ENCODE results near the gene MUC2. TPM values are rescaled to one million over a fixed set of nuclear protein-coding genes. Genes with fewer than 3 reads are reported as not detected.

The MUC2 gene
- total and polyA plus RNA-seq, 2 of the 4 experiments (the other 2 are of a cell fraction): not detected

DNA sequence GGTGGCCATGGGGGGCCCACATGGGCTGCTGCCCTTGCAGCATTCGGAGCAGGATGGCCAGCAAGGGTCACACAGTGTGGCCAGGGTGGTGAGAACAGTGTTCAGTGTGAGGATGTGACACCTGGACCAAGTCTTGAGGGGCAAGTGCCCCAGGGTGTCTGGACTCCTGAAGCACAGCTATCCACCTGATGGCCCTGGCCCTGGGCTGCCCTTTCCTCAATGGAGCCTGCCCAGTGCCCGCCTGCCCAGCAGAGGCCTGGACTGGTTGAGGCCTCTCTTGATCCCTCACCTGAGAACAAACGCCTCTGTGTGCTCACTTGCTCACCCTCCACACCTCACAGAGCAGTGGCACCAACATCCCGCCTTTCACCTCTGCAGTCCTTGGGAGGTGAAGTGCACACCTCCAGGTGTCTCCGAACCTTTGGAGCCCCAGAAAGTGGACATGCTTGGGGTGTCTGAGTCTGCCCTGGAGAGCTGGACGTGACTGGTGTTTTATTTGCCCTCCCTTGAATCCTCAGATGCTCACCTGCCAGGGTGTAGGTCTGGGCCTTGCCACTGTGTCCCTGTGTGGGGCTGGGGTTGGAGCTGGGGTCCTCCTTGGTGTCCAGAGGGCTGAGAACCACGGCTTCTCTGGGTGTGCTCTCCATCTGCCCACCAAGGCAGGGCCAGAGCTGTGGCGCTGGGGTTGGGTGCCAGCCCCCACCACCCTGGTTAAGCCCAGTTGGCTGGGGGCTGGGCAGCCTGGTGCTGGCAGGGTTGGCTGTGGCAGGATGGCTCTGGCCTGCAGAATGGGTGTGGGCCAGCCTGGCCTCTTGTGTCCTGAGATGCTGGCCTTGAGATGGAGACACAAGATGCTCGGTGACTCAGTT lies 3.8 kb upstream of the MUC2 start:
- Histone ChIP-seq H4K5ac (ENCODE audit: low read depth, low read length) (no peak overlapping the region), H3K9me3 (ENCODE audit: control insufficient read depth, insufficient read depth, low read length) (no peaks in the 10 kb centered on the region), H2BK15ac (ENCODE audit: low read depth, low read length) (no peak overlapping the region), H3K23ac (ENCODE audit: low read depth, low read length) (no peak overlapping the region), H4K20me1 (ENCODE audit: insufficient read depth, low read length) (no peaks in the 10 kb centered on the region), H2BK20ac (ENCODE audit: low read depth, low read length) (no peak overlapping the region), H3K36me3 (ENCODE audit: control insufficient read depth, insufficient read depth, low read length) (no peaks in the 10 kb centered on the region), H3K18ac (ENCODE audit: low read depth, low read length) (no peak overlapping the region), H2AK5ac (ENCODE audit: low read depth, low read length) (no peak overlapping the region), H3K79me1 (ENCODE audit: low read depth in 1 of 2, low read length in 2 of 2) (no peaks in the 10 kb centered on the region), H3K9ac (ENCODE audit: low read depth, low read length) (no peak overlapping the region), H3K4me2 (ENCODE audit: low read depth, low read length) (no peak overlapping the region), H3K4me1 (ENCODE audit: control insufficient read depth, insufficient read depth, low read length) (peaks cover 13% of the 10 kb centered on the region), H3K56ac (ENCODE audit: extremely low read depth, insufficient read depth, low read length) (no peak overlapping the region), H4K91ac (ENCODE audit: insufficient read depth, low read depth, low read length) (no peak overlapping the region), H3K4me3 (ENCODE audit: insufficient read depth, low read depth, low read length) (no peak overlapping the region), H2BK5ac (ENCODE audit: low read depth, low read length, poor library complexity, severe bottlenecking) (no peak overlapping the region), H2BK120ac (ENCODE audit: low read depth, low read length) (no peak overlapping the region), H3K14ac (replicated peaks; ENCODE audit: low read depth, low read length) (no peak overlapping the region), H3K9me1 (ENCODE audit: insufficient read depth, low read length) (no peaks in the 10 kb centered on the region), H4K8ac (ENCODE audit: low read depth in 2 of 2, low read length in 2 of 2) (no peak overlapping the region), H2AK9ac (replicated peaks; ENCODE audit: low read depth, low read length, poor library complexity) (no peak overlapping the region), H3K27me3 (ENCODE audit: control insufficient read depth, insufficient read depth, low read length) (peaks cover 4% of the 10 kb centered on the region), H3K27ac (ENCODE audit: insufficient read depth, low read length) (no peak overlapping the region), H2AFZ (replicated peaks; ENCODE audit: low read length, poor library complexity) (no peak overlapping the region), H3K4ac (ENCODE audit: low read depth, low read length) (no peak overlapping the region)
- no CpG with 5 or more reads among the region's 9 CpGs for WGBS, 2 experiments (ENCODE audit: extremely low coverage in 2 of 2, insufficient read length in 1 of 2)
- dilution Hi-C loops (cut with HindIII; ENCODE audit: low sequenced_read_pairs, unreplicated experiment) (no loop called here), intact Hi-C loops (cut with micrococcal nuclease) (no loop called here), in situ Hi-C loops (cut with MboI; ENCODE audit: low sequenced_read_pairs) (no loop called here)
- TF ChIP-seq USF2 (IDR thresholded peaks at IDR 0.05; ENCODE audit: low read depth, low read length): no peak
- no peak for TF ChIP-seq RFX5 (IDR thresholded peaks at IDR 0.05; ENCODE audit: low read depth, low read length)
- DNase-seq (no peak), ATAC-seq (ENCODE audit: low read depth) (no peak)
- ChIA-PET CTCF (no interaction called here), POLR2A (ENCODE audit: unreplicated experiment) (no interaction called here)
- BruUV-seq (replicated peaks): no TSS peak

Measured in IMR-90 (cell line).